HUES64 (cell line): ENCODE measurements around the gene EXOC8.

Source experiments
- H3K27ac ChIP-seq: 2 replicates; pipeline ENCODE4 v1.7.0; 2013; ENCODE audit warnings: low read depth, low read length, inconsistent platforms
- H3K27me3 ChIP-seq: 2 replicates; pipeline ENCODE4 v1.6.1; 2013; ENCODE audit warnings: mild to moderate bottlenecking, low read length; ENCODE audit not compliant: insufficient read depth
- H3K36me3 ChIP-seq: 2 replicates; pipeline ENCODE4 v1.6.1; 2013; ENCODE audit warnings: mild to moderate bottlenecking, low read length; ENCODE audit not compliant: insufficient read depth
- H3K4me1 ChIP-seq: 2 replicates; pipeline ENCODE4 v1.6.1; 2013; ENCODE audit warnings: mild to moderate bottlenecking, low read length, moderate library complexity; ENCODE audit not compliant: insufficient read depth
- H3K4me3 ChIP-seq: 2 replicates; pipeline ENCODE4 v1.5.1; 2013; ENCODE audit warnings: mild to moderate bottlenecking, low read length, moderate library complexity
- H3K9ac ChIP-seq: 2 replicates; pipeline ENCODE4 v1.6.1; 2013; ENCODE audit warnings: mild to moderate bottlenecking, low read depth, low read length
- H3K9me3 ChIP-seq: 2 replicates; pipeline ENCODE4 v1.6.1; 2013; ENCODE audit warnings: low read depth, low read length; ENCODE audit not compliant: insufficient read depth
- WGBS: fragments of 150-250, 120-280 bp; methylation state at CpG from one replicate; pipeline ENCODE4 v1.1.7; 2013; ENCODE audit warnings: missing lambda C conversion rate; 5-methylcytosine and 5-hydroxymethylcytosine counted together

The EXOC8 gene

DNA sequence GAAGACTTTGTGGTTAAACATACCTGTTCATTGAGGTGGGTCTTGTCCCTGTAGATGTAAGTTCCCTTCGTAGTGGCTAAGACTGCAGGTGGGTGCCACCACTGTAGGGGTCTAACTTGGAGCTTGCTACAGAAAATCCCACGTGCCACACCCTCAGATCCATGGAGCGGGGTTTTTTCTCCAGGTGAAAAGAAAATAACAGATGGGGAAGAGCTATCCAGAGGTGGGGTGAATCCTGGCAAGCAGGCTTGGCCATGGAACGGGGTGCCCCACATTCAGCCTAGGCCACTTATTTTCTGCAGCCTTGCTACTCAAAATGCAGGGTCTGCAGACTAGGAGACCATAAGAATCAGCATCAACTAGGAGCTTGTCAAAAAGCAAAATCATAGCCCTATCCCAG is 24.0 kb downstream of the EXOC8 start:
- no peak overlapping the region for H3K4me3 ChIP-seq
- H3K9me3 ChIP-seq: no peaks in the 10 kb centered on the region
- no peaks in the 10 kb centered on the region for H3K4me1 ChIP-seq
- H3K36me3 ChIP-seq: no peaks in the 10 kb centered on the region
- 89% methylated on average over 4 of the region's 4 CpGs for WGBS
- no peaks in the 10 kb centered on the region for H3K27me3 ChIP-seq
- no peak overlapping the region for H3K9ac ChIP-seq
- H3K27ac ChIP-seq: no peak overlapping the region

DNA sequence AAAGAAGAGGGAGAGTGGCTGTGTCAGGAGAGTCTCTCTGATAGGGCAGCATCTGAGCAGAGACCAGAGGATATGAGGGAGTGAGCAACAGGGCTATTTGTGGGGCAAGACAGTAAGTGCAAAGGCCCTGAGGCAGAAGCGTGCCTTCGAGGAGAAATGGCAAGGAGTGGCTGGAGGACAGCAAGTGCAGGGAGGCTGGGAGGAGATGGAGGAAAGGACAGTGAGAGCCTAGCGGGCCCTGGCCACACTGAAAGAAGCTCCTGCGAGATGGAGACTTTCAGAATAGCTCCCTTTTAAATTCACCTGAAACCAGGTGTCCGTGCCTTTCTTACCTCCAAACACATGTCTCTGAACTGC is 25.2 kb downstream of the EXOC8 start:
- WGBS: 94% methylated on average over 5 of the region's 5 CpGs
- Histone ChIP-seq H3K27me3 (no peaks in the 10 kb centered on the region), H3K4me1 (no peaks in the 10 kb centered on the region), H3K9me3 (no peaks in the 10 kb centered on the region), H3K36me3 (no peaks in the 10 kb centered on the region), H3K9ac (no peak overlapping the region), H3K27ac (no peak overlapping the region), H3K4me3 (no peak overlapping the region)

DNA sequence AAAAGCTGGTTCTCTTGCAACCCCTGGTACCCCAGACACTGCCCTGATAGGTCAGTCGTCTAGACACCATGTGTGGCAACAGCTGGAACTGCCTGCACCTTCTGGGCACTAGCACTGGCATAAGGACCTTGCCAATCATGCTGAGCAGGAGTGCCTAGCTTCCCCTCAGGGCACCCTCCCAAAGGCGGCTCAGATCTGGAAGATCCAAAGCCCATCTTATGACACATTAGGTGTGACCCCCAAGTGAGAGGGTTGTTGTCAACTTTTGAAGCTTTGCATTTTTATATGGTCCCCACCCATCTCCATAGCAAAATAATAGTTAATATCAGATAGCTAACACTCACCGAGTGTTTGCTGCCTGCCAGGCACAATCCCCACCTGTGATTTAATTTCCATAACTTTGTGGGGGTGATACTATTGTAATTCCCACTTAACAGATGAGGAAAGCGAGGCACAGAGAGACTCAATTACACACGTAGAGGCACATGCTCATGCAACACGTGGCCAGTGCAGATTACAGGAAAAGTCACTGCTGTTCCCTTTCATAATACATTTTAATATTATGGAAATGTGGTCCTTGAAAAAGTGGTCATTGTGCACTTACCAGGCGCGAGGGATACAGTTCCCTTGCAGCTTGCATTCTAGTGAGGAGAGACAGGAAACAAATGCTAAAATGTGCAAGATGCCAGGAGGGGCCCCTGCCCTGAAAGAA is 25.8 kb downstream of the EXOC8 start:
- Histone ChIP-seq H3K4me1 (no peaks in the 10 kb centered on the region), H3K36me3 (no peaks in the 10 kb centered on the region), H3K4me3 (no peak overlapping the region), H3K9me3 (no peaks in the 10 kb centered on the region), H3K27ac (no peak overlapping the region), H3K9ac (no peak overlapping the region), H3K27me3 (no peaks in the 10 kb centered on the region)
- 86% methylated on average over 7 of the region's 8 CpGs for WGBS

DNA sequence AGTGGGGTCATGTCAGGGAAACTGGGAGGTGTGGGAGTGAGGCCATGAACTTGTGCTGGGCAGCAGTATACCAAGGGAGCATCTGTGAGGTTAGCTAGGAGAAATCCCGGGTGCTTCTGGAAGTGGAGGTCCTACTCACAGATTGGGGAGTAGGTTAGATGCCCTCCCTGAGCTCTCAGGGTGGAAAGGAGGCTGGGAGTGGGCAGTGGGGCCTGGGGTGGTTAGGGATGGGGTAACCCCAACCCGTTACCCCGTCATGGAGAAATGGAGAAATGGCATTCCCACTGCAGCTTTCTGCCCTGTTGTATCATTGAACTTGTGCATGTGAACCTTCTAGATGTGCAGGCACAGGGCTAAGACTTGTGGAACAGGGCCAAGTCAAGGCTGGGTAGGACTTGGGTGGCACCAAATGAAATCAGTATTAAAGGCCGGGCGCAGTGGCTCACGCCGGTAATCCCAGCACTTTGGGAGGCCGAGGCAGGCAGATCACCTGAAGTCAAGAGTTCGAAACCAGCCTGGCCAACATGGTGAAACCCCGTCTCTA is 27.2 kb downstream of the EXOC8 start:
- no peak overlapping the region for H3K4me3 ChIP-seq
- H3K36me3 ChIP-seq: no peaks in the 10 kb centered on the region
- no peaks in the 10 kb centered on the region for H3K27me3 ChIP-seq
- no peaks in the 10 kb centered on the region for H3K9me3 ChIP-seq
- 94% methylated on average over 10 of the region's 10 CpGs for WGBS
- H3K9ac ChIP-seq: no peak overlapping the region
- no peak overlapping the region for H3K27ac ChIP-seq
- no peaks in the 10 kb centered on the region for H3K4me1 ChIP-seq

DNA sequence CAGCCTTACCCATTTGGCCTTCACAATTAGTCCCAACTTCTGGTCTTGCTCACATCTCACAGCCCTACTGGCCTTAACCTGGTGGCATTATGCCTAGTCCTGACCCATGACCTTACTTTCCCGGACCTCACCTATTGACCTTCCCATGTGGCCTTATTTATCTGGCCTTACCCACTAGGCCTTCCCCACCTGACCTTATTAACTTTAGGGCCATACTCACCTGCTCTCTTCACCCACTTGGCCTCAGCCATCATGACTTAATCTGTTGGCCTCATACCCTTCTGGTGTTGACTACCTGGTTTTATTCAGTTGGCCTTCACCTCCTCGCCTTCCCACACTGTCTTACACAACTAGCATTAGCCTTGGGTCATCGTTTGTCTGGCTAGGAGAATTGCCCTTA is 35.7 kb downstream of the EXOC8 start:
- Histone ChIP-seq H3K36me3 (no peaks in the 10 kb centered on the region), H3K4me1 (no peaks in the 10 kb centered on the region), H3K9me3 (no peaks in the 10 kb centered on the region), H3K4me3 (no peak overlapping the region), H3K9ac (no peak overlapping the region), H3K27me3 (no peaks in the 10 kb centered on the region; the same call in 1 of the 2 replicates), H3K27ac (no peak overlapping the region)
- 95% methylated on average over 3 of the region's 3 CpGs for WGBS

DNA sequence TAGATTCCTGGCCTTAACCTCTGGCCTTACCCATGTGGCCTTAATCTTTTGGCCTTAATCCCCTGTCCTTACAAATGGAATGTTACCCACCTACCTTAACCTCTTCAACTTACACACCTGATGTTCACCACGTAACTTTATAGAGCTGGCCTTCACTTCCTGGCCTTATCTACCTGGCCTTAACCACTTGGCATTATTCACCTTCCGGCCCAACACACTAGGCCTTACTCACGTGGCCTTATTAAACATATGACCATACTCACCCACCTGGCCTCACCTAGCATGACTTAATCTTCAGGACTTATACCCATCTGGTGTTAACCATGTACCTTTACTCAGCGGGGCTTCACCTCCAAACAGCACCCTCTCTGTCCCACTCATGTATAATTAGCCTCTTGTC is 41.7 kb downstream of the EXOC8 start:
- H3K27me3 ChIP-seq: no peaks in the 10 kb centered on the region
- H3K27ac ChIP-seq: no peak overlapping the region
- no peaks in the 10 kb centered on the region for H3K36me3 ChIP-seq
- 91% methylated on average over 4 of the region's 4 CpGs for WGBS
- no peak overlapping the region for H3K4me3 ChIP-seq
- no peak overlapping the region for H3K9ac ChIP-seq
- H3K9me3 ChIP-seq: no peaks in the 10 kb centered on the region
- H3K4me1 ChIP-seq: no peaks in the 10 kb centered on the region

DNA sequence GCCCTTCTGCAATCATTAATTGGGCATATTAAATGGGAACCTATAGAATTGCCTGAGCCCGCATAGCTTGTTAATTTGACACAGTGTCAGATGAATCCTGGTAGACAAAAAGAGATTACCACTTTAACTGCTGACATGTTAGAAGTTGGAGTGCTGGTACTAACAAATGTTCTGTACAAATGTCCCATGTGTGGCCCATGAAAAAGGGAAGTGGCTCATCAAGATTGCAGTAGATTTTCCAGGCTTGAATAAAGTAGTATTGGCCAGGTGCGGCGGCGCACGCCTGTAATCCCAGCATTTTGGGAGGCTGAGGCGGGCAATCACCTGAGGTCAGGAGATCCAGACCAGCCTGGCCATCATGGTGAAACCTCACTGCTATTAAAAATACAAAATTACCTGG is 51.0 kb downstream of the EXOC8 start:
- Histone ChIP-seq H3K4me1 (no peaks in the 10 kb centered on the region), H3K36me3 (no peaks in the 10 kb centered on the region), H3K9ac (no peak overlapping the region), H3K9me3 (no peaks in the 10 kb centered on the region), H3K27ac (no peak overlapping the region), H3K27me3 (no peaks in the 10 kb centered on the region), H3K4me3 (no peak overlapping the region)
- 95% methylated on average over 6 of the region's 6 CpGs for WGBS

DNA sequence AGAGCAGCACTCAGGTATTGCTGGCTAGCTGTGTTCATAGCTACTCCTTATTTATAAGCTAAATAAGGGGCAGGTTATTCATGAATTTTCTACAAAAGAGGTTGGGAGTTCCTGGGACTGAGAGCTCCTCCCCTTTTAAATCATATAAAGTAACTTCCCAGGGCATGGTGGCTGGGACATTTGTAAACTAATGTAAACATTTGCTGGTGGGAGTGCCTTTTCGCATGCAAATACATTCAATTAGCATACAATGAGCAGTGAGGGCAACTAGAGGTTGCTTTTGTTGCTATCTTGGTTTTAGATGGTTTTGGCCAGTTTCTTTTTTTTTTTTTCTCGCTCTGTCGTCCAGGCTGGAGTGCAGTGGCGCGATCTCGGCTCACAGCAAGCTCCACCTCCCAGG is 53.2 kb downstream of the EXOC8 start:
- Histone ChIP-seq H3K4me3 (no peak overlapping the region), H3K27ac (no peak overlapping the region), H3K36me3 (no peaks in the 10 kb centered on the region), H3K9me3 (no peaks in the 10 kb centered on the region), H3K27me3 (no peaks in the 10 kb centered on the region), H3K4me1 (no peaks in the 10 kb centered on the region), H3K9ac (no peak overlapping the region)
- no CpG with 5 or more reads among the region's 6 CpGs for WGBS
